ENCODE measurements around the gene ARHGEF11.

DNA sequence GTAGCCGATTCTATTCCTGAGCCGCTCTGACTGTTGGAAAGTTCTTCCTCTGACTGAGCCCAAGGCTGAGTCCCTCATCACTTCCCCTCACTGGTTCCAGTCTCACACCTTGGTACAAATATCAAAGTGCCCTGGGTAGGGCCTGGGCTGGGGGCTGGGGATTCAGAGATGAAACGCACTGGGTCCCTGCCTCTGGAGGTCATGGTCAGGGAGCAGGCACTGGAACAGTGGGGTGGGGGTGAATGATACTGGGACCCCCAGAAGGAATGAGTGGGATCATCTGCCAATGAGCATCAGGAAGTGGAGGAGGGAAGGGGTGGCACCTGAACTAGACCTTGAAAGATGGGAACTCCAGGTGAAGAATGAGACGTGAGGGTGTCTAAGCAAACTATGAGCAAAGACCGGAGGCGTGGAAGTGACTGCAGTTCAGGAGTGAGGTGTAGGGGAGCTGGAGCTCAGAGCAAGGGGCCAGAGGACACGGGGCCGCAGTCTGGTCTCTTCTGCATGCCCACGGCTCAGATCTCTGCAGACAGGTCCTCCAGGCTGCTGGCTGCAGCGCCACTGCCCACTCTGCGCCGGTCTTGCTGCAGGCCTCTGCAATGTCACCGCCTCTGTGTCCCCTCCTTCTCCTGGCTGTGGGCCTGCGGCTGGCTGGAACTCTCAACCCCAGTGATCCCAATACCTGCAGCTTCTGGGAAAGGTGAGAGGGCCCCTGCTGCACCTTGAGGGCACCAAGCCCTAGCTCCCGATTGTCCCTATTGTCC lies 142.0 kb downstream of the ARHGEF11 start:
- TF ChIP-seq, protein P1, sequence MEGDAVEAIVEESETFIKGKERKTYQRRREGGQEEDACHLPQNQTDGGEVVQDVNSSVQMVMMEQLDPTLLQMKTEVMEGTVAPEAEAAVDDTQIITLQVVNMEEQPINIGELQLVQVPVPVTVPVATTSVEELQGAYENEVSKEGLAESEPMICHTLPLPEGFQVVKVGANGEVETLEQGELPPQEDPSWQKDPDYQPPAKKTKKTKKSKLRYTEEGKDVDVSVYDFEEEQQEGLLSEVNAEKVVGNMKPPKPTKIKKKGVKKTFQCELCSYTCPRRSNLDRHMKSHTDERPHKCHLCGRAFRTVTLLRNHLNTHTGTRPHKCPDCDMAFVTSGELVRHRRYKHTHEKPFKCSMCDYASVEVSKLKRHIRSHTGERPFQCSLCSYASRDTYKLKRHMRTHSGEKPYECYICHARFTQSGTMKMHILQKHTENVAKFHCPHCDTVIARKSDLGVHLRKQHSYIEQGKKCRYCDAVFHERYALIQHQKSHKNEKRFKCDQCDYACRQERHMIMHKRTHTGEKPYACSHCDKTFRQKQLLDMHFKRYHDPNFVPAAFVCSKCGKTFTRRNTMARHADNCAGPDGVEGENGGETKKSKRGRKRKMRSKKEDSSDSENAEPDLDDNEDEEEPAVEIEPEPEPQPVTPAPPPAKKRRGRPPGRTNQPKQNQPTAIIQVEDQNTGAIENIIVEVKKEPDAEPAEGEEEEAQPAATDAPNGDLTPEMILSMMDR (IDR thresholded peaks at IDR 0.05) = no peak
- TF ChIP-seq TCF7L2 (IDR thresholded peaks at IDR 0.05; ENCODE audit: low read depth, low read length) (no peak), POLR2AphosphoS5 (IDR thresholded peaks at IDR 0.05; ENCODE audit: low read depth, low read length) (no peak), SIN3A (IDR thresholded peaks at IDR 0.05; ENCODE audit: borderline replicate concordance, insufficient read depth, low read depth, low read length) (no peak)
